ENCODE measurements around the gene SLC6A4. TPM values are rescaled to one million over a fixed set of nuclear protein-coding genes. Genes with fewer than 3 reads are reported as not detected.

Gene SLC6A4
- total and polyA plus RNA-seq, 4 donors: 0.05 to 0.70 TPM; not detected in 2

GRCh38 chr17:30243568-30243967 lies 8.1 kb upstream of the SLC6A4 start (continued):
- TF ChIP-seq, protein P1, sequence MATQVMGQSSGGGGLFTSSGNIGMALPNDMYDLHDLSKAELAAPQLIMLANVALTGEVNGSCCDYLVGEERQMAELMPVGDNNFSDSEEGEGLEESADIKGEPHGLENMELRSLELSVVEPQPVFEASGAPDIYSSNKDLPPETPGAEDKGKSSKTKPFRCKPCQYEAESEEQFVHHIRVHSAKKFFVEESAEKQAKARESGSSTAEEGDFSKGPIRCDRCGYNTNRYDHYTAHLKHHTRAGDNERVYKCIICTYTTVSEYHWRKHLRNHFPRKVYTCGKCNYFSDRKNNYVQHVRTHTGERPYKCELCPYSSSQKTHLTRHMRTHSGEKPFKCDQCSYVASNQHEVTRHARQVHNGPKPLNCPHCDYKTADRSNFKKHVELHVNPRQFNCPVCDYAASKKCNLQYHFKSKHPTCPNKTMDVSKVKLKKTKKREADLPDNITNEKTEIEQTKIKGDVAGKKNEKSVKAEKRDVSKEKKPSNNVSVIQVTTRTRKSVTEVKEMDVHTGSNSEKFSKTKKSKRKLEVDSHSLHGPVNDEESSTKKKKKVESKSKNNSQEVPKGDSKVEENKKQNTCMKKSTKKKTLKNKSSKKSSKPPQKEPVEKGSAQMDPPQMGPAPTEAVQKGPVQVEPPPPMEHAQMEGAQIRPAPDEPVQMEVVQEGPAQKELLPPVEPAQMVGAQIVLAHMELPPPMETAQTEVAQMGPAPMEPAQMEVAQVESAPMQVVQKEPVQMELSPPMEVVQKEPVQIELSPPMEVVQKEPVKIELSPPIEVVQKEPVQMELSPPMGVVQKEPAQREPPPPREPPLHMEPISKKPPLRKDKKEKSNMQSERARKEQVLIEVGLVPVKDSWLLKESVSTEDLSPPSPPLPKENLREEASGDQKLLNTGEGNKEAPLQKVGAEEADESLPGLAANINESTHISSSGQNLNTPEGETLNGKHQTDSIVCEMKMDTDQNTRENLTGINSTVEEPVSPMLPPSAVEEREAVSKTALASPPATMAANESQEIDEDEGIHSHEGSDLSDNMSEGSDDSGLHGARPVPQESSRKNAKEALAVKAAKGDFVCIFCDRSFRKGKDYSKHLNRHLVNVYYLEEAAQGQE (IDR thresholded peaks at IDR 0.05): no peak
- TF ChIP-seq FOXA1 (IDR thresholded peaks at IDR 0.05): no peak
- no peak for TF ChIP-seq GABPA (IDR thresholded peaks at IDR 0.05 in 1 of 2, conservative IDR thresholded peaks at IDR 0.05 in 1 of 2)
- no peak for TF ChIP-seq ATF3 (IDR thresholded peaks at IDR 0.05)
- TF ChIP-seq NR2F2 (IDR thresholded peaks at IDR 0.05): no peak
- TF ChIP-seq MAX (IDR thresholded peaks at IDR 0.05): no peak
- no peak for TF ChIP-seq HNF4A (conservative IDR thresholded peaks at IDR 0.05)
- TF ChIP-seq ZBTB33 (IDR thresholded peaks at IDR 0.05): no peak

DNA sequence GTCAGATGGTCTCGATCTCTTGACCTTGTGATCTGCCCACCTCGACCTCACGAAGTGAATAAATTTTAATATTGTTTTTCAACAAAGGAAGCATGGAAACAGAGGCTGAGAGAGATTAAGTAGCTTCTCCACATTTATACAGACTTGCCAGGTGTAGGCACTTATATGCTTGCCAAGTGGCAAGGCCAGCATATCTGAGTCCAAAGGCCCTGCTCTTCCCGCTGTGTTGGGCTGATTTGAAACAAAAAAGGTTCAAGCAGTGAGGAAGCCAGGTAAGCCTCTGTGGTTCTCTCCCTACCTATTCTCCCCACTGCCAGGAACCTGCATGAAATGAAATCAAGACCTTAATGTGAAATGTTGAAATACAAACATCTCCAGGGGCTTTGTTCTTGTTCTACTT lies 7.5 kb upstream of the SLC6A4 start:
- TF ChIP-seq JUND (IDR thresholded peaks at IDR 0.05) (no peak), TAF1 (conservative IDR thresholded peaks at IDR 0.05) (no peak), HNF4A (conservative IDR thresholded peaks at IDR 0.05) (peak; percentile 71 to 75), RAD21 (IDR thresholded peaks at IDR 0.05) (peak; percentile 13 to 15), HNF4G (IDR thresholded peaks at IDR 0.05) (no peak), MAX (IDR thresholded peaks at IDR 0.05) (no peak)

GRCh38 chr17:30241051-30241450 lies 5.6 kb upstream of the SLC6A4 start:
- no peak for DNase-seq (ENCODE audit: low spot score)
- peaks cover under 1 to 16% (median 13%) of the 10 kb centered on the region in 4 donors for H3K4me1 ChIP-seq (ENCODE audit: control insufficient read depth in 4 of 4, insufficient read depth in 4 of 4, low read length in 3 of 4)
- no peaks in the 10 kb centered on the region for H3K36me3 ChIP-seq (ENCODE audit: control insufficient read depth in 4 of 4, insufficient read depth in 3 of 4, low read depth in 1 of 4, low read length in 3 of 4)
- no peak overlapping the region for H3K4me3 ChIP-seq (ENCODE audit: low read depth in 1 of 3, low read length in 3 of 3)
- no peak overlapping the region for H3K27ac ChIP-seq (ENCODE audit: low read depth in 1 of 2, low read length in 2 of 2)
- no peak overlapping the region for H3K9ac ChIP-seq (ENCODE audit: low read depth in 1 of 2, low read length in 2 of 2)
- H3K27me3 ChIP-seq (ENCODE audit: control insufficient read depth in 4 of 4, insufficient read depth in 4 of 4, low read length in 3 of 4): no peaks in the 10 kb centered on the region
- 92% methylated on average over 6 of the region's 6 CpGs for whole genome bisulfite sequencing
- H3K9me3 ChIP-seq (ENCODE audit: control insufficient read depth in 4 of 4, low read length in 3 of 4): no peaks in the 10 kb centered on the region
- TF ChIP-seq HNF4G (IDR thresholded peaks at IDR 0.05): no peak
- no peak for TF ChIP-seq ZBTB33 (IDR thresholded peaks at IDR 0.05)
- TF ChIP-seq MAX (IDR thresholded peaks at IDR 0.05): no peak
- TF ChIP-seq, protein P1 (IDR thresholded peaks at IDR 0.05): no peak
- TF ChIP-seq JUND (IDR thresholded peaks at IDR 0.05): no peak
- no peak for TF ChIP-seq RXRA (IDR thresholded peaks at IDR 0.05)
- no peak for TF ChIP-seq CTCF (IDR thresholded peaks at IDR 0.05; ENCODE audit: low read depth, low read length, missing input control)
- TF ChIP-seq SP1 (IDR thresholded peaks at IDR 0.05): no peak

More for the DNA sequence above, 7.5 kb upstream of the SLC6A4 start:
- WGBS: 78% methylated on average over 4 of the region's 4 CpGs
- no peak for DNase-seq (ENCODE audit: low spot score)
- peaks cover 0 to 9% (median 6%) of the 10 kb centered on the region in 4 donors for H3K4me1 ChIP-seq (ENCODE audit: control insufficient read depth in 4 of 4, insufficient read depth in 4 of 4, low read length in 3 of 4)
- no peak overlapping the region for H3K9ac ChIP-seq (ENCODE audit: low read depth in 1 of 2, low read length in 2 of 2)
- H3K36me3 ChIP-seq (ENCODE audit: control insufficient read depth in 4 of 4, insufficient read depth in 3 of 4, low read depth in 1 of 4, low read length in 3 of 4): peaks cover 0 to 3% (median 0%) of the 10 kb centered on the region in 4 donors
- H3K4me3 ChIP-seq (ENCODE audit: low read depth in 1 of 3, low read length in 3 of 3): no peak overlapping the region
- no peaks in the 10 kb centered on the region for H3K9me3 ChIP-seq (ENCODE audit: control insufficient read depth in 4 of 4, low read length in 3 of 4)
- H3K27ac ChIP-seq (ENCODE audit: low read depth in 1 of 2, low read length in 2 of 2): peak overlapping the region in 1 of 2 donors; percentile 16
- no peaks in the 10 kb centered on the region for H3K27me3 ChIP-seq (ENCODE audit: control insufficient read depth in 4 of 4, insufficient read depth in 4 of 4, low read length in 3 of 4)

Data from liver (tissue), 9 donors.